NCI-H2107 treated with DMSO at 0.1 percent for 48 hours (cell line): ENCODE results near the gene SREBF2.

Experiments
- DNase-seq: peaks from one replicate; lab custom pipeline; 2025; ENCODE audit not compliant: unreplicated experiment; lab: John Stamatoyannopoulos, UW

The SREBF2 gene

GRCh38 chr22:41832553-41833368 lies at the start of gene SREBF2:
Gene SREBF2, plus strand, starts transcription at chr22:41833105. Its CDS starts 166 bp downstream, at chr22:41833271.
- peak; percentile 90 for DNase-seq

DNA sequence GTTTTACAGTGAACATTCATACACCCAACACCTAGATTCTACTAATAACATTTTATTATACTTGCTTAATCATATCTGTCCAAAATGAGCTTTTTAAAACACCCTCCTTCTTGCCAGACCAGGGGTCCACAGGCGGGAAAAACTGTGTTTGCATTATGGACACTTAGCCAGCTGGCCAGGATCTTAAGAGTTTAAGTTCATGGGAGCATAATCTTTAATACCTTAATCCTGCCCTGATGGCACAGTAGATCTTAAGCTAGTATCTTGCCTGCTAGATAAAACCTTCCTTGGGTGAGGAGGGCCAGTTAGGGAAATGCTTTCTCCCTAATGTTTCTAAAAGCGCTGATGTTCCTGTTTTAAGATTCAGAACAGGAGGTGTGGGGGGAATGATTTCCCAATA lies 45.6 kb upstream of the SREBF2 start:
- no peak for DNase-seq

DNA sequence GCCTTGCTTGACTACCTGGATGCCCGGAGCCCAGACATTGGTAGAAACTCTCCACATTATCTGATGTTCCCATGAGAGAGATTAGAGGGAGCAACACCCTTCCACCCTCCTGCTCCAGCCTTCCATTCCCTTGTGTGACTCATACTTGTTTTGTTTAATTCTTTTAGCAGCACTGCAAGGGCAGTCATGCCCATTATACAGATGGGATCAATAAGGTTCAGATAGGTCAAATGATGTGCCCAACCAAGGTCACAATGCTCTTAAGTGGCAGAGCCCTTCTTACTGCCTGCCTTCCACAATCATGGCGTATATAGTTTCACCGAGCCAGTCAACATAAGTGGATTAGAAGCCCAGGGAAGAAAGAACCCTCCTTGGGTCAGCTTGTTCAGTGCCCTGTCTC lies 39.0 kb upstream of the SREBF2 start:
- no peak for DNase-seq

DNA sequence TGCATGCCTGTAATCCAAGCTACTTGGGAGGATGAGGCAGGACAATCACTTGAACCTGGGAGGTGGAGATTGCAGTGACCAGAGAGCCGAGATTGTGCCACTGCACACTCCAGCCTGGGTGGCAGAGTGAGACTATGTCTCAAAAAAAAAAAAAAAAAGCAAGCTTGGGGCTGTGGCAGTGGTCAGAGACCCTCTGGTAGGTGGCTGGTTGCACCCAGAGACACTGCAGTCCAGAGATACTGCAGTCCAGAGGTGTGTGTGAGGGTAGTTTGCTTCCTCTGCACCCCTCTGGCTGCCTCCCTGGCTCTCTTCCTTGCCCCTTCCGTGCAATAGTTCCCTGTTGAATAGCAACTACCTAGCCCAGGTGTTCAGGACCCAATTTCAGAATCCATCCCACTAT lies 34.2 kb upstream of the SREBF2 start:
- DNase-seq: no peak

GRCh38 chr22:41799486-41800347 lies 33.2 kb upstream of the SREBF2 start:
- DNase-seq: no peak

DNA sequence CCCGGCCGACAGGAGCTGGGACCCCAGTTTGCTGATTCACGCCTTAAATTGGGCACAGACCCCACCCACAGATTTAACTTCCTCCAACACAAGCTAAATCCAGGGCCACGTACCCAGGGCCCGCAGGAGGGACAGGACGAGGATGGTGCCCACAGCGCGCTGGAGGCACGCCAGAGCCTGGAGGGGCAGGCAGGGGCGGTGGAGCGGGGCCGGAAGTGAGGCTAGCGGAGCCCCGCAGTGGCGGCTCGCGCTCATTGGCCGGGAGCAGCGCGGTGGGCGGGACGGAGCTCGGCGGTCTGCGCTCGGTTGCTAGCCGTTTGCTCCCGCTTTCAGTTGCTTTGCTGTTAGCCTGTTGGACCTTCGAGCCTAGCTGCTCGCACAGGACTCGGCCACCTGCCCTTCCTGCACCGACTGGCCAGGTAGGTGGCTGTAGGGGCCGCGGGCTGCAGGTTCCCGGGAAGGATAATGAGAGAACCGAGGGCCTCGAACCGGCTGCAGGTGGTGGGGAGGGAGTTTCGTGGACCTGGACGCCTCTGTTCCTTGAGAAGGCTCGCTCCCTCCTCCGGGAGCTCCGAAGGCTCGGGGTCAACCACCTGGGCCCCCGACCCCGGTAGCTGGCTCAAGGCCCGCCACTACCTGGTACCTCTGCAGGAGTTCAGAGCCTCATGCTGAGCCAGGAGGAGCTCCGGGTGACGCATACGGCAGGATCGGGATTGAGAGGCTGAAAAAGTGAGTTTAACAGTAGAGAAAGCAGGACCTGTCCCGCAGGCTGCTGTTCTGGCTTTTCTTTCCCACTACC lies 32.4 kb upstream of the SREBF2 start, which contains the start of gene CCDC134:
Gene CCDC134 (plus strand): TSS at position 332 of the 799 bp plus-strand sequence. CDS start 8,212 bp downstream, outside the sequence.
- DNase-seq: peak; percentile 60

- DNase-seq: peak; percentile 3
These were observed 31.6 kb upstream of the SREBF2 start for GRCh38 chr22:41801147-41801819.

- no peak for DNase-seq
These were observed 31.0 kb upstream of the SREBF2 start for GRCh38 chr22:41801886-41802285.

DNA sequence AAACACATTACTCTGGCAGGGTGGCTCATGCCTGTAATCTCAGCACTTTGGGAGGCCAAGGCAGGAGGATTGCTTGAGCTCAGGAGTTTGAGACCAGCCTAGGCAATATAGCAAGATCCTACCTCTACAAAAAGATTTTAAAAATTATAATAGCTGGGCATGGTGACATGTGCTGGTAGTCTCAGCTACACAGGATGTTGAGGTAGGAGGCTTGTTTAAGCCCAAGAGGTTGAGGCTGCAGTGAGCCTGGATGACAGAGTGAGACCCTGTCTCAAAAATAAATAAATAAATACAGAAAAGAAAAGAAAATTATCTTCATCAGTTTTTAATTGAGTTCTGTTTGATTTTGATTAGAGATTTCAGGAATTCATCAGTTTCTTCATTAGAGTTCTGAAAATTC lies 27.3 kb upstream of the SREBF2 start:
- DNase-seq: no peak

- no peak for DNase-seq
These were observed 24.5 kb upstream of the SREBF2 start for GRCh38 chr22:41808400-41808799.

DNA sequence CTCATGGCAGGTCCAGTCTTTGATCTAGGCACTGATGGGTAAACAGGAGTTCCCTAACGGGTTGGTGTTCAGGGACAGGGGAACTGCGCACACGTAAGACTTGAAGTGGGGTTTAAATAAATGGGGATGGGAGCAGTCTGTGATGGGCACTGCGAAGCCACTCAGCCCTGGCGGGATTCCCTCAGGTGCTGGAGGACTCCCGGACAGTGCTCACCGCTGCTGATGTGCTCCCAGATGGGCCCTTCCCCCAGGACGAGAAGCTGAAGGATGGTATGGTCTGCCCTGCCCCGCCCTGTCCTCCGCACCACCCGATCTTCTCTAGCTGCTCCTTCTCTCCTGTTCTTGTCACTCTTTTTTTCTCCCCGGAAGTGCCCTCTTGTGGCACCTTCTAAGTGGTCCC lies 22.9 kb upstream of the SREBF2 start:
- no peak for DNase-seq

GRCh38 chr22:41812805-41813545 lies 19.9 kb upstream of the SREBF2 start:
- DNase-seq: no peak

DNA sequence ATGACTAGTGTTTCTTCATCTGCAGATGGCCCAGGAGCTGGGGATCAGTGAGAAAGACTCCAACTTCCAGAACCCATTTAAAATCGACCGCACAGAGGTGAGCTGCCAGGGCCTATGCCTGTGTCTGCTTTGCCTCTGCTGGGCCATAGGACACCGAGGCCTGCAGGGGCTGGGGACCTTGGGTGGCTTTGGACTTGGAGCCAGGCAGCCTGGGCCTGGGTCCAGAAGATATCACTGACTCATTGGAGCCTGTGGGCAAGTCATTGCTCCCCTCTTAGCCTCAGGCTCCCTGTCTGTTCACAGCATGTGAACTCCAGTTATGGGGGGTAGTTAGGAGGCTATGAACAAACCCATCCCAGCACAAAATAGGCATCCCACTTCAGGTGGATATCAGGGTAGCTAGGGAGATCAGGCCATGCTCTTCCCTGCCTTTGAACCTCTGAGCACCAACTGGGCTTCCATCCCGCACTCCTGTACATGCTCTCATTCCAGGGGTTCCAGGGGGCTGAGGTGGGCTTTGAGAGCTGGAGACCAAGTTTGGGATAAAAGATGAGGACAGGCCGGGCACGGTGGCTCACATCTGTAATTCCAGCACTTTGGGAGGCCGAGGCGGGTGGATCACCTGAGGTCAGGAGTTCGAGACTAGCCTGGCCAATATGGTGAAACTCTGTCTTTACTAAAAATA lies 19.0 kb upstream of the SREBF2 start:
- DNase-seq: no peak

GRCh38 chr22:41815716-41816115 lies 17.2 kb upstream of the SREBF2 start:
- no peak for DNase-seq

DNA sequence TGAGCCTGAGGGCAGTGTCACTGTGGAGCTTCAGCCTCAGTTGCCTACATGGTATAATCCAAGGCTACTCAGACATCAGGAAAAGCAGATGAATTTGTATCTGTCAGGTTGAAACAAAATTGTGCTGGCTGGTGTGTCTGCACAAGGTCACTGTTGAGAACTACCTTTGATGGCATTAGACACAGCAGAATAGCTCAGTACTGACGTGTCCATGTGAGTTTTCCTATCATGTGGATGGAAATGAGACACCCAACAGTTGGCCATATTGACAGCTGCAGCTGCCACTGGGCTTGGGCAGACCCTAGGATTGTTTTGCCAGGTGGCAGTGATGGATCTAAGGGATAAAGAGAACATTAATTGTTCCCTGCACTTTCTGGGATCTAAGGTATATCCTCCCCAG lies 16.7 kb upstream of the SREBF2 start:
- DNase-seq: no peak

DNA sequence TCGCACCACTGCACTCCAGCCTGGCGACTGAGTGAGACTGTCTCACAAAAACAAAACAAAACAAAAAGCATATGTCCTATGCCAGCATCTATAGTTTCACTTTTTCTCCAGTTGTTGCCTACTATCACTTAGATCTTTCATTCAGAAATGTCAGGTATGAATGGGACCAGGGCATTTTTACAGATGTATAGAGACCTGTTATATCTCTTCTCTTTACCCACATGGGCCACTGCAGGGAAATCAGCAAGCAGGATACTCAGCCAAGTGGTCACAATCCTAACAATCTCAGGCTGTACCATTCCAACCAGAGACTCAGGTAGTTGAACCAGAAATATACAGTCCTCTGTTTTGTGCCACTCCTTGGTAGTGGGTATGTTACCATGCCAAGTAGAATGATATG lies 16.0 kb upstream of the SREBF2 start:
- DNase-seq: no peak

DNA sequence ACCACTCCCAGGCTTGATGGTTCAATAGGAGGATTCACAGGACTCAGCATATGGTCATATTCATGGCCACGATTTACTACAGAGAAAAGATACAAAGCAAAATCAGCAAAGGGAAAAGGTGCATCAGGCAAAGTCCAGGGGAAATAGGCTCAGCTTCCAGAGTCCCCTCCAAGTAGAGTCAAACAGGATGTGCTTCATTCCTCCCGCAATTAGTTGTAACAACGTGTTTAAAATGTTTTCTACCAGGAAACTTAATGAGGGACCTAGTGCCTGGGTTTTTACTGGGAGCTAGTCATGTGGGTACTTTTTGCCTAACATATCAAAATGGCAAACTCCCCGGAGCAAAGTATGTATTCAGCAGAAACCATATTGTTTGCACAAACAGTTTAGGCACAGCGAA lies 14.9 kb upstream of the SREBF2 start:
- no peak for DNase-seq

GRCh38 chr22:41818596-41818995 lies 14.3 kb upstream of the SREBF2 start:
- no peak for DNase-seq

DNA sequence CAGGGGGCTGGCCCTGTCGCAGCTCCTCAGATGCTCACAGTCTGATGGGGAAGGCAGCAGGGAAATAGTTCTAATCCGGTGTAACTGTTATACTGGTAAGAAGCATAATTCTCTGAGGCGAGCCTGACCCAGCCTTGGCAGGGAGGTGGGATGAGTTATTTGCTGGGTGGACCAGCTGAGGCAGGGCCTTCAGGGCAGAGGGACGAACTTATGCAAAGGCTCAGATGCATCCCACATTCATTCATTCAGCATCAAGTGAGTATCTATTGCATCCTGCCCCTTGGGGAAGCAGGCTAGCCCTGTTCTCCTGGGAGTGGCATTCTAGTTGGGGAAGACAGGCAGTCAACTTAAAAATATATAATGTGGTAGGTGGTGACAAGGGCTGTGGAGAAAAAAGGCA lies 13.6 kb upstream of the SREBF2 start:
- DNase-seq: no peak
